Measurements from ENCODE around the gene DHRS12.

DHRS12 gene

DNA sequence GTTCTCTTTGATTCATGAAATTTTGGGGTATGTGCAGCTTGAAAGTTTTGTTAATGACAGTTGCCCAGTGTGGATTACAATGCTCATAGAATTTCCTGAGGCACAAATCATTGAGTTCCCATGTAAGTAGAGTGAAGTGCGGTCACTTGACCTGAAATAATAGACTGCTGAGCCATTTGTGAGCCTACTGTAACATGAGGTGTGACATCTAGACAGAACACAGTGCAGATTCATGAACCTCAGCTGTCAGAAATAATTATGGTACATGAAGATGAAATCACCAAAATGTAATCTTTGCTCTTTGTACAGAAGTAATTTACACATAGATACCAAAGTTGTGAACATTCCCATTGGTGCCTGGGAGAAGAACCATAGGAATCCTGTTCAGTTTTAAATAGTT lies 84.6 kb downstream of the DHRS12 start:
- no peak for DNase-seq
